Measurements from ENCODE around the gene ODAD3.

GRCh38 chr19:11444059-11444458 is 9.1 kb upstream of the ODAD3 start:
- TF ChIP-seq EP300 (IDR thresholded peaks at IDR 0.05) = no peak
- TF ChIP-seq CTCF (IDR thresholded peaks at IDR 0.05) = no peak

Measured in stomach (tissue), 4 donors.